ENCODE results near the gene SEPTIN10. TPM values are rescaled to one million over a fixed set of nuclear protein-coding genes. Genes with fewer than 3 reads are reported as not detected.

The SEPTIN10 gene
- total RNA-seq, 1 experiment from 2014 or later, result 100.0 TPM

DNA sequence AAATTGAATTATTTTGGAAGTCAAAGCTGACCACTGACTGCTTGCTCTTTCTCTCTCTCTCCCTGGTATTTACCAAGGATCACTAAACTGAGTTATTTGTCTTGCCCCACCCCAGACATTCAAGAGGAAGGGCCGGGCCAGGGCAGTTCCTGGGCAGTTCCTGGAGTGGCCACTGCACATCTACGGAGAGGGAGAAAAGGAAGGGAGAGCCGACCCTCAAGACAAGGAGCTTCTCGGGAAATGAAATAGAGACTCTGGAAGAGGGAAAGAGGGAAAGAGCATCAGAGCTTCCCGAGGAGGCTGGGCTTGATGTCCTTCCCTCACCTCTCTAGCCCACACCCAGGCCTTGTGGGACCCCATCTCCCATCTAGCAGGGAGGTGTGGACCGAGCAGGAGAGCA is 83.1 kb downstream of the SEPTIN10 start:
- no peak for DNase-seq (ENCODE audit: low read depth, low spot score)
- in situ Hi-C loops (cut with HindIII; ENCODE audit: low pct_unique_long_range_greater_than_20kb, low sequenced_read_pairs), result no loop called here
- ATAC-seq, result no peak

DNA sequence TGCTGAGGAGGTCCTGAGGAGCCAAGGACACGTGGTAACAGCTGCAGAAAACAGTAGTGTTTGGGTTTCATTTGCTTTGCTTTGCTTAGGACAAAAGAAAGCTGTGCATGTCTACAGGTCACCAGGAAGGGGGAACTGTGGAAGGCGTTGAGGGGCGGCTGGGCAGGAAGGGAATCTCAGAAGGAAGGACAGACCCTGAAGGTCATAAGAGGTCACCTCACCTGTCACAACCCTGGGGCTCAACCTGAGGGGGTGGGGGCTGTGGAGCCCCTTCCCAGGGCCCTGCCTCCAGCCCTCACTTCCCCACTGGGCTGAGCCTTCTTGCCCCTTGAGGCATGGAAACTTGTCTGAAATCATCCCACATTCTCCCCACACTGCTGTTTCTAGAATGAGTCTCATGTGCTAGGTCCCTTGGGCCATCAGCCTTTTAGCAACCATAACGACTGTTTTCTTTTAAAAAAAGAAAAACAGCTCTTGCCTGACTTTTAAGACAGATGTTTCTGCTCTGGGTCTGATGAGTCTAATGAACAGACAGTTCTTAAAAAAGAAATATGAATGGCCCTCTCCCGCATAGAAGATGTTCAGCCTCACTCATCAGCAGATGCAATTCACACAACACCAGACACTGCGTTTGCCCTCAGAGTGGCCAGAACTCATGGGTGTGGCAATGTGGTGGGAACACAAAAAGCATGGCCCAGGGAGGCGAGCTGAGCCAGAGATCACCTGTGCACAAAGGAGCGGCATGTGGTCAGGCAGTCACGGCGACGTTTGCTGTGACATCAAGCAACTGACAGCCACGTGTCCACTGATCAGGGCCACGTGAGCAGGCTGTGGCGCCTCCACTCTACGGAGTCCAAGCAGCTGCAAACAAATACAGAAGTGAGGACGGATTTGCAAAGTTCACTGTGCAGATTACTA is 84.0 kb downstream of the SEPTIN10 start:
- in situ Hi-C loops (cut with HindIII; ENCODE audit: low pct_unique_long_range_greater_than_20kb, low sequenced_read_pairs) (no loop called here), intact Hi-C loops (cut with micrococcal nuclease; ENCODE audit: unreplicated experiment) (no loop called here)
- ChIA-PET CTCF (no interaction called here), POLR2A (interaction anchor here (0.6 kb wide), 1 partner anchor 96 kb away, joined by 5 read pairs; no protein-coding TSS in a partner anchor)
- Histone ChIP-seq H3K27ac (ENCODE audit: low read length) (no peak overlapping the region), H3K27me3 (ENCODE audit: control insufficient read depth, insufficient read depth, low read length) (no peaks in the 10 kb centered on the region), H3K9me3 (ENCODE audit: control insufficient read depth, insufficient read depth, low read depth, low read length) (no peaks in the 10 kb centered on the region), H3K36me3 (ENCODE audit: control insufficient read depth, insufficient read depth, low read length) (no peaks in the 10 kb centered on the region), H3K4me1 (ENCODE audit: control insufficient read depth, insufficient read depth, low read length) (no peaks in the 10 kb centered on the region), H3K4me3 (ENCODE audit: low read depth in 2 of 2, low read length in 2 of 2) (no peak overlapping the region)
- TF ChIP-seq POLR2AphosphoS5 (IDR thresholded peaks at IDR 0.05; ENCODE audit: low read depth, low read length), result no peak
- TF ChIP-seq TCF7L2 (IDR thresholded peaks at IDR 0.05; ENCODE audit: low read depth, low read length), result no peak
- TF ChIP-seq, protein P1, sequence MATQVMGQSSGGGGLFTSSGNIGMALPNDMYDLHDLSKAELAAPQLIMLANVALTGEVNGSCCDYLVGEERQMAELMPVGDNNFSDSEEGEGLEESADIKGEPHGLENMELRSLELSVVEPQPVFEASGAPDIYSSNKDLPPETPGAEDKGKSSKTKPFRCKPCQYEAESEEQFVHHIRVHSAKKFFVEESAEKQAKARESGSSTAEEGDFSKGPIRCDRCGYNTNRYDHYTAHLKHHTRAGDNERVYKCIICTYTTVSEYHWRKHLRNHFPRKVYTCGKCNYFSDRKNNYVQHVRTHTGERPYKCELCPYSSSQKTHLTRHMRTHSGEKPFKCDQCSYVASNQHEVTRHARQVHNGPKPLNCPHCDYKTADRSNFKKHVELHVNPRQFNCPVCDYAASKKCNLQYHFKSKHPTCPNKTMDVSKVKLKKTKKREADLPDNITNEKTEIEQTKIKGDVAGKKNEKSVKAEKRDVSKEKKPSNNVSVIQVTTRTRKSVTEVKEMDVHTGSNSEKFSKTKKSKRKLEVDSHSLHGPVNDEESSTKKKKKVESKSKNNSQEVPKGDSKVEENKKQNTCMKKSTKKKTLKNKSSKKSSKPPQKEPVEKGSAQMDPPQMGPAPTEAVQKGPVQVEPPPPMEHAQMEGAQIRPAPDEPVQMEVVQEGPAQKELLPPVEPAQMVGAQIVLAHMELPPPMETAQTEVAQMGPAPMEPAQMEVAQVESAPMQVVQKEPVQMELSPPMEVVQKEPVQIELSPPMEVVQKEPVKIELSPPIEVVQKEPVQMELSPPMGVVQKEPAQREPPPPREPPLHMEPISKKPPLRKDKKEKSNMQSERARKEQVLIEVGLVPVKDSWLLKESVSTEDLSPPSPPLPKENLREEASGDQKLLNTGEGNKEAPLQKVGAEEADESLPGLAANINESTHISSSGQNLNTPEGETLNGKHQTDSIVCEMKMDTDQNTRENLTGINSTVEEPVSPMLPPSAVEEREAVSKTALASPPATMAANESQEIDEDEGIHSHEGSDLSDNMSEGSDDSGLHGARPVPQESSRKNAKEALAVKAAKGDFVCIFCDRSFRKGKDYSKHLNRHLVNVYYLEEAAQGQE (IDR thresholded peaks at IDR 0.05; ENCODE audit: insufficient read depth in 1 of 2, low read depth in 2 of 2, low read length in 1 of 2), result no peak
- TF ChIP-seq, protein P2, sequence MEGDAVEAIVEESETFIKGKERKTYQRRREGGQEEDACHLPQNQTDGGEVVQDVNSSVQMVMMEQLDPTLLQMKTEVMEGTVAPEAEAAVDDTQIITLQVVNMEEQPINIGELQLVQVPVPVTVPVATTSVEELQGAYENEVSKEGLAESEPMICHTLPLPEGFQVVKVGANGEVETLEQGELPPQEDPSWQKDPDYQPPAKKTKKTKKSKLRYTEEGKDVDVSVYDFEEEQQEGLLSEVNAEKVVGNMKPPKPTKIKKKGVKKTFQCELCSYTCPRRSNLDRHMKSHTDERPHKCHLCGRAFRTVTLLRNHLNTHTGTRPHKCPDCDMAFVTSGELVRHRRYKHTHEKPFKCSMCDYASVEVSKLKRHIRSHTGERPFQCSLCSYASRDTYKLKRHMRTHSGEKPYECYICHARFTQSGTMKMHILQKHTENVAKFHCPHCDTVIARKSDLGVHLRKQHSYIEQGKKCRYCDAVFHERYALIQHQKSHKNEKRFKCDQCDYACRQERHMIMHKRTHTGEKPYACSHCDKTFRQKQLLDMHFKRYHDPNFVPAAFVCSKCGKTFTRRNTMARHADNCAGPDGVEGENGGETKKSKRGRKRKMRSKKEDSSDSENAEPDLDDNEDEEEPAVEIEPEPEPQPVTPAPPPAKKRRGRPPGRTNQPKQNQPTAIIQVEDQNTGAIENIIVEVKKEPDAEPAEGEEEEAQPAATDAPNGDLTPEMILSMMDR (IDR thresholded peaks at IDR 0.05), result no peak
- no peak for TF ChIP-seq SIN3A (IDR thresholded peaks at IDR 0.05; ENCODE audit: borderline replicate concordance, insufficient read depth, low read depth, low read length)
- BruUV-seq (replicated peaks), result no TSS peak
- no peak for DNase-seq (ENCODE audit: low read depth, low spot score)
- no peak for ATAC-seq

More for the DNA sequence above, 83.1 kb downstream of the SEPTIN10 start:
- intact Hi-C loops (cut with micrococcal nuclease; ENCODE audit: unreplicated experiment), result no loop called here
- H3K27me3 ChIP-seq (ENCODE audit: control insufficient read depth, insufficient read depth, low read length), result no peaks in the 10 kb centered on the region
- BruUV-seq (replicated peaks), result no TSS peak
- H3K9me3 ChIP-seq (ENCODE audit: control insufficient read depth, insufficient read depth, low read depth, low read length), result no peaks in the 10 kb centered on the region
- H3K36me3 ChIP-seq (ENCODE audit: control insufficient read depth, insufficient read depth, low read length), result no peaks in the 10 kb centered on the region
- H3K27ac ChIP-seq (ENCODE audit: low read length), result no peak overlapping the region
- POLR2A ChIA-PET, result interaction anchor here (0.6 kb wide), 1 partner anchor 95 kb away, joined by 5 read pairs; no protein-coding TSS in a partner anchor
- TF ChIP-seq TCF7L2 (IDR thresholded peaks at IDR 0.05; ENCODE audit: low read depth, low read length) (no peak), POLR2AphosphoS5 (IDR thresholded peaks at IDR 0.05; ENCODE audit: low read depth, low read length) (no peak), SIN3A (IDR thresholded peaks at IDR 0.05; ENCODE audit: borderline replicate concordance, insufficient read depth, low read depth, low read length) (no peak)
- TF ChIP-seq, protein P1 (IDR thresholded peaks at IDR 0.05; ENCODE audit: insufficient read depth in 1 of 2, low read depth in 2 of 2, low read length in 1 of 2), result no peak
- TF ChIP-seq, protein P2 (IDR thresholded peaks at IDR 0.05), result no peak
- H3K4me3 ChIP-seq (ENCODE audit: low read depth in 2 of 2, low read length in 2 of 2), result no peak overlapping the region
- no peaks in the 10 kb centered on the region for H3K4me1 ChIP-seq (ENCODE audit: control insufficient read depth, insufficient read depth, low read length)
- CTCF ChIA-PET, result no interaction called here
